ENCODE measurements around the gene NAALADL2.

The NAALADL2 gene

DNA sequence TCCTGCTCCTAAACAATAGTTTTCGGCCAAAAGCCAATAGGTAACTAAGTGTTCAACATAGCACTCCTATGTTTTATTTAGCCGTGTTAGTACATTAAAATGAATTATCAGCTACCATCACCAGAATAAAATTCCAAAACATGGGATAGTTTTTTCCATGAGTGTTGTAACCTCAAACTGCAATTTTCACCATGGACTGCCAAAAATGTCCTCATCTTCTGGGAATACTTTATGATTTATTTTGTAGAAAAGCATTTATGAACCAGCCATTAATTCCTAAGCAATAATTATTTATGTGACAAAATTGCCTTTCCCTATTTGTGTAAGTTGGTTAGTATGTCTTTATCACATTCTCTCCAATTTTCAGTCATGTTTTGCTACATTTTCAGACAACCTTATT, 438.1 kb downstream of the NAALADL2 start:
- DNase-seq, result no peak
- Histone ChIP-seq H3K4me1 (no peaks in the 10 kb centered on the region), H3K27me3 (no peaks in the 10 kb centered on the region), H3K9me3 (peaks cover 0 to 5% (median 0%) of the 10 kb centered on the region in 3 donors), H3K27ac (no peak overlapping the region), H3K4me3 (no peak overlapping the region), H3K36me3 (no peaks in the 10 kb centered on the region)
- TF ChIP-seq, protein P1, sequence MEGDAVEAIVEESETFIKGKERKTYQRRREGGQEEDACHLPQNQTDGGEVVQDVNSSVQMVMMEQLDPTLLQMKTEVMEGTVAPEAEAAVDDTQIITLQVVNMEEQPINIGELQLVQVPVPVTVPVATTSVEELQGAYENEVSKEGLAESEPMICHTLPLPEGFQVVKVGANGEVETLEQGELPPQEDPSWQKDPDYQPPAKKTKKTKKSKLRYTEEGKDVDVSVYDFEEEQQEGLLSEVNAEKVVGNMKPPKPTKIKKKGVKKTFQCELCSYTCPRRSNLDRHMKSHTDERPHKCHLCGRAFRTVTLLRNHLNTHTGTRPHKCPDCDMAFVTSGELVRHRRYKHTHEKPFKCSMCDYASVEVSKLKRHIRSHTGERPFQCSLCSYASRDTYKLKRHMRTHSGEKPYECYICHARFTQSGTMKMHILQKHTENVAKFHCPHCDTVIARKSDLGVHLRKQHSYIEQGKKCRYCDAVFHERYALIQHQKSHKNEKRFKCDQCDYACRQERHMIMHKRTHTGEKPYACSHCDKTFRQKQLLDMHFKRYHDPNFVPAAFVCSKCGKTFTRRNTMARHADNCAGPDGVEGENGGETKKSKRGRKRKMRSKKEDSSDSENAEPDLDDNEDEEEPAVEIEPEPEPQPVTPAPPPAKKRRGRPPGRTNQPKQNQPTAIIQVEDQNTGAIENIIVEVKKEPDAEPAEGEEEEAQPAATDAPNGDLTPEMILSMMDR (IDR thresholded peaks at IDR 0.05), result no peak
- intact Hi-C loops (cut with DNase I; ENCODE audit: low total_unique reads), result no loop called here

DNA sequence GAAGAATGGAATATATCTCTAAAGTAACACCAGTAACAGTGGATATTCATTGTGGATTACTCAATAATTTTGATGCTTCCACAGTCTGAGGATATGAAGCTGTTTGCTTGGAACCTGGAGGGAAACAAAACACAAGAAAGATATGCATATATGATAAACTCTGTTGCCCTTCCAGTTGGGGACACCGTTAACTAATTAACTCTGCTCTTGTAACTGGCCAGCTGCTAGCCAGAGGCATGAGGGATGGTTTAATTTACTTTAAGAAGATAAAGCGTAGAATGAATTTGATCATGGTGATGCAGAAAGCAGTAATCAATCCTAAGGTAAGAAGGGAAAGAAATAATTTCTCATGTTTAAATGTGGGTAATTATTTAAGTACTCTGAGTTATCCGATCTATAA, 442.6 kb downstream of the NAALADL2 start:
- TF ChIP-seq, protein P1 (IDR thresholded peaks at IDR 0.05), result no peak
- Histone ChIP-seq H3K4me3 (no peak overlapping the region), H3K9me3 (peaks cover 0 to 5% (median 0%) of the 10 kb centered on the region in 3 donors), H3K36me3 (no peaks in the 10 kb centered on the region), H3K4me1 (no peaks in the 10 kb centered on the region), H3K27me3 (no peaks in the 10 kb centered on the region), H3K27ac (no peak overlapping the region)
- DNase-seq, result no peak
- intact Hi-C loops (cut with DNase I; ENCODE audit: low total_unique reads), result no loop called here

DNA sequence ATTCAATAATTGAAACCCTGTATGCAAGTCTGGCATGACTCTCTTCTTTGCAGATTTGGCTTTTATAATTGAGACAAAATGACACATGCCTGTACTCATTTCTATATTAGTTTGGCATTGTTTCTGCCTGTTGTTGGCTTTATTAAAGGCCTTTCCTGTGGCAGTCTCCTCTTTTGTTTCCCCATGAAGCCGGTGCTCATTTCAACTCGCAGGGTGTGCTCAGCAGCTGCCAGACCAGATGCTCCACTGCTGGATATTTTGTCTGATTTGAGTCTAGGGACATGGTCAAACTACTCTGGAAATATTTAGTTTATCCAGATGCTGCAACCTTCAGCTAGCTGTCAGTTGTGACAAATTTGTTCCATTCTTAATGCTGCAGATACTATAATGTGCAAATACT, 445.3 kb downstream of the NAALADL2 start:
- no peak overlapping the region for H3K27ac ChIP-seq
- TF ChIP-seq, protein P1 (IDR thresholded peaks at IDR 0.05), result no peak

DNA sequence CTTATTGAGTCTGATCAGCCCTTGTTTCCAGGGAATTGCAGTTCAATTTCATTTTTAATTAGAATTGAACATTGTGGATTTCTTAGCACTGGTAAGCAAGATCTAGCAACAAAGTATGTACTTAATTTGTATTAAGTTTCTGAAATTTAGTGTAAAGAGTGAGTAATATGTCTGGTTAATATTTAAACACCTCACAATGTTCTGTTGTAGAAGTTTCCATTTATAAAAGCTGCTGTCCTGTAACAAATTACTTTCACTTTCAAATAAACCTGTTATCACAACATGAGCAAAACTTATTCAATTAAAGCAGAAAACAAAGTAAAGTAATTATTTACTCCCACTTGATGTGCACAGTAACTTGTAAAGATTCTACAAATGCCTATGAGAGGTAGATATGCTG, 448.5 kb downstream of the NAALADL2 start:
- TF ChIP-seq, protein P1 (IDR thresholded peaks at IDR 0.05), result no peak
- Histone ChIP-seq H3K36me3 (no peaks in the 10 kb centered on the region), H3K4me3 (no peak overlapping the region), H3K4me1 (peaks cover 0 to 4% (median 0%) of the 10 kb centered on the region in 4 donors), H3K27me3 (no peaks in the 10 kb centered on the region), H3K9me3 (no peaks in the 10 kb centered on the region), H3K27ac (no peak overlapping the region)
- DNase-seq, result no peak
- intact Hi-C loops (cut with DNase I; ENCODE audit: low total_unique reads), result no loop called here

More for the DNA sequence above, 445.3 kb downstream of the NAALADL2 start:
- Histone ChIP-seq H3K4me1 (peaks cover 0 to 4% (median 0%) of the 10 kb centered on the region in 4 donors), H3K36me3 (no peaks in the 10 kb centered on the region), H3K27me3 (no peaks in the 10 kb centered on the region), H3K4me3 (no peak overlapping the region), H3K9me3 (peaks cover 0 to 5% (median 0%) of the 10 kb centered on the region in 3 donors)
- intact Hi-C loops (cut with DNase I; ENCODE audit: low total_unique reads), result no loop called here
- no peak for DNase-seq

DNA sequence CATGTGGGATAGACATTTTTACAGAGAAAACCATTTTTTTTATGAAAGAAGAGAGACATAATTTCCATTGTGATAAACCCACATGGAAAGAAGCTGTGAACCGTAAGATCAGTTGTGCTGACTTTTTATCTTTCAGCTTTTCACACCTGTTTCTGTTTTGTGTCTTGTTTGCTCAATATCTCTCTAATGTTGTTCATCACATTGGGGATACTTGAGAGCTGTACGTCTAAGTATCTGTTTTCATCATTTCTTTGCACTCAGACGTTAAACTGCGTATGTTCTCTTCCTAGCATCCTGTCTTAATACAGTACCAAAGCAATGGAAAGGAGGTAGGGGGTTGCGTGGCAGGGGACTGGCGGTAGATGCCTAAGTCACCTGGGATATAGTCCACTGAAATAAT, 449.0 kb downstream of the NAALADL2 start:
- Histone ChIP-seq H3K4me1 (peaks cover 0 to 4% (median 0%) of the 10 kb centered on the region in 4 donors), H3K9me3 (no peaks in the 10 kb centered on the region), H3K4me3 (no peak overlapping the region), H3K27ac (no peak overlapping the region), H3K36me3 (no peaks in the 10 kb centered on the region), H3K27me3 (no peaks in the 10 kb centered on the region)
- no peak for DNase-seq
- intact Hi-C loops (cut with DNase I; ENCODE audit: low total_unique reads), result no loop called here
- TF ChIP-seq, protein P1 (IDR thresholded peaks at IDR 0.05), result no peak

DNA sequence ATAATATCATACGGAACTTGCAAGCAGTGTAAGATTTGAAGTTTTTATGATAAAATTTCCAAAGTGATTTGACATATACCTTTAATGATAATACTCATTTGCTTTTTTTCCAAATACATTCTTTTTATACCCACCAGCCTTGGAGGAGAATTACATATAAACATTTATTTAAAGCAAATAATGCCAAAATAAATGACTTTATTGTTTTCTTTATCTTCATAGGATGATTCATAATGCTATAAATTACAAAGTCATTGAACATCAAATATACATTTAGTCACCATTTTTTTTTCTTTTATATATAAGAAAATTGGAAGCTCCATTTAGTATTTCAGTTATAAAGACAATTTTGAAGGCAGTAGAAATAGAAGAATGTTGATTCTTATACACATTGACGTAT, 450.9 kb downstream of the NAALADL2 start:
- H3K4me3 ChIP-seq, result no peak overlapping the region
- H3K27me3 ChIP-seq, result no peaks in the 10 kb centered on the region
- H3K4me1 ChIP-seq, result peaks cover 0 to 4% (median 0%) of the 10 kb centered on the region in 4 donors
- no peaks in the 10 kb centered on the region for H3K9me3 ChIP-seq
- no peaks in the 10 kb centered on the region for H3K36me3 ChIP-seq
- TF ChIP-seq, protein P1 (IDR thresholded peaks at IDR 0.05), result no peak
- H3K27ac ChIP-seq, result no peak overlapping the region
- intact Hi-C loops (cut with DNase I; ENCODE audit: low total_unique reads), result no loop called here
- DNase-seq, result no peak

Measured in tibial artery (tissue), 4 donors.